ENCODE measurements around the gene TLE2.

GRCh38 chr19:3075605-3076431, 46.7 kb upstream of the TLE2 start:
- peak; percentile 92 to 97 for TF ChIP-seq CTCF (IDR thresholded peaks at IDR 0.05; ENCODE audit: extremely low read depth in 1 of 2, insufficient read depth in 1 of 2, low read depth in 1 of 2, low read length in 2 of 2)
- no peak for TF ChIP-seq POLR2A (IDR thresholded peaks at IDR 0.05; ENCODE audit: low read depth, low read length)
- TF ChIP-seq JUN (IDR thresholded peaks at IDR 0.05; ENCODE audit: borderline replicate concordance, insufficient read depth, insufficient read length, low read depth): no peak

All from endothelial cell of umbilical vein (primary cell).